VCaP (cell line): ENCODE results near the gene SCMH1.

Experiments used
- H3K27ac ChIP-seq: fragments of 450-650 bp; 2 replicates; pipeline ENCODE4 v1.5.1; 2017
- CTCF ChIP-seq: fragments of 450-650 bp; conservative IDR thresholded peaks from 2 replicates; pipeline ENCODE4 v1.5.1; 2017; ENCODE audit warnings: mild to moderate bottlenecking, moderate library complexity

The SCMH1 gene

DNA sequence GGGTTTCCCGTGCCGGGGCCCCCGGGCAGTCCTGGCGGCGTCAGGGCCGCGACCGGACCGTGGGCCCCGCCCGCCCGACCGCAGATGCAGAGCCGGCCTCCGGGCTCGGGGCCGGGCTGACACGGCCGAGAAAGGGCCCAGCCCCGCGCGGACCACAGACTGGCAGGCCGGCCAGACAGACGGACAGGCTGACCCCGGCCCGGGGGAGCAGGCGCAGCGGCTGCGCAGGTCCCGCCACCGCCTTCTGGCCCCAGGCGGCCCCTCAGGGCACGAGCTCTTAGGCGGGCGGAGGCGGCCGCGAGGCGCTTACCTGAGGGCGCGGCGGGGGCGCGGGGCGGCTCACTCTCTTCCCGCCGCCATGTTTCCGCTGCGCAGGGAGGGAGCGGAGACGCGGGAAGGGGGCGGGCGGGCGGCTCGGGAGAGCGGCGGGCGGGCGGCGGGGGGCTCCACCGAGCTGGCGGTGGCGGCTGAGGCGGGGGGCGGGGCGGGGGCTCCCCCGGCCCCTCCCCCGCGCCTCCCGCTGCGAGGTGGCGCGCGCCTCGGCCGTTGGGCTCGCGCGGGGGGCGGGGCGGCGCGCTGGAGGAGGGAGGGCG is at the start of gene SCMH1:
SCMH1 (minus strand) TSS at position 558 of the 593 bp plus-strand sequence. CDS start 56,173 bp downstream, outside the sequence.
- no peak for TF ChIP-seq CTCF
- peak within 1 kb of the TSS; percentile 98 for H3K27ac ChIP-seq

- no peak for TF ChIP-seq CTCF
- no peak overlapping the region for H3K27ac ChIP-seq
These were observed 49.1 kb upstream of the SCMH1 start for GRCh38 chr1:41291195-41291594.

GRCh38 chr1:41289196-41289595 is 47.1 kb upstream of the SCMH1 start:
- no peak for TF ChIP-seq CTCF
- no peak overlapping the region for H3K27ac ChIP-seq

DNA sequence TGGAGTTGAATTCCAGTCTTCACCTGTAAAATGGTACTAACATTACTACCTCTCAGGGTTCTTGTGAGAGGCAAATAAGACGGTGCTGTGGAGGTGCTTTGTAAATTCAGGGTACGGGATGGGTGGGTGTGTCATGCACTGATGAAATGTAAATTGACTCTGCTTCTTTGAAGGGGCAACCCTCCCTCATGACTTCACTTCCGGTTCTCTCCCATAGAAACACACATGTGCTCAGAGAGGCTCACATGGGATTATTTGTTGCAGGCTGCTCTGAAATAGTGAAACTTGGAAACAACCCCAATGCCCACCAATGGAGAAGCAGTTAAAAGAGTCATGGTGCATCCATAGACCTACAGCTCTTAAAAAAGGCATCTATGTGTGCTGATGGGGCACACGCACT is 44.9 kb upstream of the SCMH1 start:
- no peak overlapping the region for H3K27ac ChIP-seq
- TF ChIP-seq CTCF = no peak

DNA sequence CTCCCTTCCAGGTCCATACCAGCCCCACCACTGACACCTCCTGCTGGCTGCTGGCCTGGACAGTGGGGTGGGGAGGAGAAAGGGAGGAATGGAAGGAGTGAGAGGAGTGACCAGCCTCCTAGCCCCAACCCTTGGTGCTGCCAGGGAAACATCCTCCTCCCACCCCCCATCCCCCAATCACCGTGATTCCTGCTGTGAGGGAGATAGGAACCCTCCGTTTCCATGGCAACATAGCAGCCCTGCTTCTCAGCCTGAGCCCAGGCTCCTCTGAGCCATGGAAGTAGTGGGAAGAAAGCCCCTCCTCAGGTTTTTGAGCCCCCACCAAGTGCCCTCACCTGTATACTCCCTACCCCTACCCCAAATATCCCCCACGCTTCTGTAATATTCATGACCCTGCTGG is 44.4 kb upstream of the SCMH1 start:
- TF ChIP-seq CTCF = no peak
- H3K27ac ChIP-seq = no peak overlapping the region

- TF ChIP-seq CTCF = no peak
- H3K27ac ChIP-seq = no peak overlapping the region
These were observed 43.7 kb upstream of the SCMH1 start for GRCh38 chr1:41285818-41286217.

DNA sequence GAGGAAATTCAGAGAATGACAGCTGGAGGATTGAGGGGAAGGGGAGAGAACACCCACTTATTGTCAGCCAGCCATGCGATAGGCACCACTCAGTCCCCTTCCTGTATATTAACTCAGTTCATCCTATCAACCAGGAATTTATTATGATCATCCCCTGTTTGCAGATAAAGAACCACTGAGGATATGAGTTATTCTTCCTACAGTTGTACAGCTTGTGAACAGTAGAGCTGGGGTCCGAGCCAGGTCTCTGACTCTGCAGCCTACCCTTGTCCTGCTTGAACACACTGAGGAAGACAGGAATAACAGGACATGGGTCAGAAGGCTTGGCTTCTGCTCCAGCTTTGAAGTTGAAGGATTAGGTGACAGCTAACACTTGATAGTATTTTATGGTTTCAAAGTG is 42.0 kb upstream of the SCMH1 start:
- no peak for TF ChIP-seq CTCF
- no peak overlapping the region for H3K27ac ChIP-seq
